Mammary epithelial cell (primary cell): ENCODE data around the gene PDCD7.

Experiments
- CTCF ChIP-seq, 2 donors: IDR thresholded peaks in 1 of 2; conservative IDR thresholded peaks in 1 of 2; 2 replicates each; pipeline ENCODE4 v1.5.1; 2011 to 2012; ENCODE audit warnings: inconsistent platforms in 2 of 2, low read length in 2 of 2, mild to moderate bottlenecking in 2 of 2, control low read depth in 1 of 2, low read depth in 1 of 2; ENCODE audit not compliant: insufficient read depth in 1 of 2; ENCODE audit errors: extremely low read depth in 1 of 2
- EZH2 ChIP-seq: IDR thresholded peaks from 2 replicates; pipeline ENCODE4 v1.6.1; 2012; ENCODE audit warnings: low read length, inconsistent platforms, borderline replicate concordance

- no peak for TF ChIP-seq CTCF (conservative IDR thresholded peaks at IDR 0.05 in 1 of 2, IDR thresholded peaks at IDR 0.05 in 1 of 2; ENCODE audit: extremely low read depth in 1 of 2, insufficient read depth in 1 of 2, low read depth in 1 of 2, low read length in 2 of 2)
- TF ChIP-seq EZH2 = no peak
Measured at GRCh38 chr15:65087873-65088642, 45.5 kb downstream of the PDCD7 start.
